ENCODE results near the gene ADAM33. TPM values are rescaled to one million over a fixed set of nuclear protein-coding genes. Genes with fewer than 3 reads are reported as not detected.

ADAM33 gene
- total and polyA plus RNA-seq, 4 donors = 0.11 to 1.2 (median 0.60) TPM

DNA sequence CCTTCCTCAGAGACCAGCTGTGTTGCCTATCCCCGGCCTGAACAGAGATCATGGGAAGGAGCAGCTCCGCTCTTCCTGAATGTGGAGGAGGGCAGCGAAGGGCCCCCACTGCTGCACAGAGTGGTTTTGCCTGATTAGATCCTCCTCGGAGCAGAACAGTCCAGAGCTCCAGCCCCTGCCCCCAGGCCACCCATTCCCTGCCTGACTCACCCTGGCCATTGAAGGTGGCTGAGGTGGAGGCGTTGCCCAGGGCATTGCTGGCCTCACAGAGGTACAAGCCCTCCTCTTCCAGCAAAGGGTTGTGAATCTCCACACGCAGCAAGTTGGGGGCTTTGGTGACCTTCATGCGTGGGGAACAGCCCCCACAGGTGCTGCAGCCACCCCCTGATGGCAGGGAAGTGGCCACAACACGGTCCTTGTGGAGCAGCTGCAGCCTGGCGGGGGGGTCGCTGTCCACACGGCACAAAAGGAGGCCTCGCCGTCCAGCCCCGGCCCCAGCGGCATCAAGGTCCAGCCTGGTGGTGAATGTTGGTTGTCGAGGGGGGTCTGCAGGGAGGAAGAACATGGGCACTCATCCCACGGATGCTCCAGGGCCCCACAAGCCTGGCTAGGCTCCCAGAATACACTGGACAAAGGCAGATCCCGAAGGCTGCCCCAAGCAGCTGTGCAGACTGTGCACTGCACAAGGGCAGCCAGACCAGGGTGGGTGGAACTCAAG, 15.9 kb upstream of the ADAM33 start:
- H3K4me1 ChIP-seq (ENCODE audit: control insufficient read depth in 4 of 4, insufficient read depth in 4 of 4, low read length in 3 of 4) = no peaks in the 10 kb centered on the region
- TF ChIP-seq RAD21 (IDR thresholded peaks at IDR 0.05) (no peak), YY1 (IDR thresholded peaks at IDR 0.05) (no peak), JUND (IDR thresholded peaks at IDR 0.05) (no peak), FOXA2 (IDR thresholded peaks at IDR 0.05) (no peak), HNF4G (IDR thresholded peaks at IDR 0.05) (no peak)
- no peak overlapping the region for H3K9ac ChIP-seq (ENCODE audit: low read depth in 1 of 2, low read length in 2 of 2)
- 79% methylated on average over 18 of the region's 18 CpGs for WGBS
- no peak overlapping the region for H3K27ac ChIP-seq (ENCODE audit: low read depth in 1 of 2, low read length in 2 of 2)
- no peak overlapping the region for H3K4me3 ChIP-seq (ENCODE audit: low read depth in 1 of 3, low read length in 3 of 3)
- H3K36me3 ChIP-seq (ENCODE audit: control insufficient read depth in 4 of 4, insufficient read depth in 3 of 4, low read depth in 1 of 4, low read length in 3 of 4) = no peaks in the 10 kb centered on the region
- H3K9me3 ChIP-seq (ENCODE audit: control insufficient read depth in 4 of 4, low read length in 3 of 4) = peaks cover 0 to 3% (median 0%) of the 10 kb centered on the region in 4 donors
- H3K27me3 ChIP-seq (ENCODE audit: control insufficient read depth in 4 of 4, insufficient read depth in 4 of 4, low read length in 3 of 4) = no peaks in the 10 kb centered on the region
- DNase-seq (ENCODE audit: low spot score) = no peak

DNA sequence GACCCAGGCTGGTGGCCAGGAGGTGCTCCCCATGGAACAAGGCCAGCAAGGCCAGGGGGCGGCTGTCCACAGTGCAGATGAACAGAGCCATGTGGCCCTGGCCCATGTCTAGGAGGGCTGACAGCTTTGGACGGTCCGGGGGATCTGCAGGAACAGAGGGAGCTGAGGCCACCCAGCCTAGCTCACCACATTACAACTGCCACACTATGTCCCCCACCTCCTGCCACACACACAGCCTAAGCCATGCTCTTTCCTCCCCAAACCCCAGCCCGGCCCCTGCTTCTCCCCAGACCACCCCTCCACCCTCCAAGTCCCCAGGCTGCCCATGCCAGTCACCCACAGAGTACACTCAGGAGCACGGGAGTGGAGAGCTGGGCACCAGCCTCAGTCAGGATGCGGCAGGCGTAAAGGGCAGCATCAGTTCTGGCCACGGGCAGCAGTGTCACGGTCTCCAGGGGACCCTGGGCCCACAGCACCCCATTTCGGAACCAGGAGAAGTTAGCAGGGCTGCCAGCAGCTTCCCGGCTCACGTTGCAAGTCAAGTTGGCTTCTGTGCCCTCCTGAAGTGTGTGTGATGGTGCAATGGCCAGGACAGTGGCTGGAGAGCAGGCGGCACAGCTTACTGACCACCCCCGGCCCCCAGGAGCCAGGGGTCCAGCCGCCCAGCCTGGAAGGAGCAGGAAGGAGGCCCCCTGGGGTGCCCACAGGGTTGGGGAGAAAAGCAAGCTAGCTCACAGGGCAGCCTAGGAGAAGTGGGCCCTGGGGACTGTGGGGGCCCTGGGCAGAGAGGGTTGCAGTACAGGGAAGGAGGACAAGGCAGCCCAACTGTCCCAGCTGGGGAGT, 15.2 kb upstream of the ADAM33 start:
- H3K4me3 ChIP-seq (ENCODE audit: low read depth in 1 of 3, low read length in 3 of 3) = no peak overlapping the region
- no peak for DNase-seq (ENCODE audit: low spot score)
- 84% methylated on average over 15 of the region's 15 CpGs for WGBS

More for the DNA sequence above, 15.2 kb upstream of the ADAM33 start:
- Histone ChIP-seq H3K9ac (ENCODE audit: low read depth in 1 of 2, low read length in 2 of 2) (no peak overlapping the region), H3K27ac (ENCODE audit: low read depth in 1 of 2, low read length in 2 of 2) (no peak overlapping the region), H3K36me3 (ENCODE audit: control insufficient read depth in 4 of 4, insufficient read depth in 3 of 4, low read depth in 1 of 4, low read length in 3 of 4) (no peaks in the 10 kb centered on the region), H3K4me1 (ENCODE audit: control insufficient read depth in 4 of 4, insufficient read depth in 4 of 4, low read length in 3 of 4) (no peaks in the 10 kb centered on the region), H3K27me3 (ENCODE audit: control insufficient read depth in 4 of 4, insufficient read depth in 4 of 4, low read length in 3 of 4) (no peaks in the 10 kb centered on the region), H3K9me3 (ENCODE audit: control insufficient read depth in 4 of 4, low read length in 3 of 4) (peaks cover 0 to 3% (median 0%) of the 10 kb centered on the region in 4 donors)
- TF ChIP-seq HNF4A (conservative IDR thresholded peaks at IDR 0.05) = no peak
- no peak for TF ChIP-seq SP1 (IDR thresholded peaks at IDR 0.05)
- TF ChIP-seq HNF4G (IDR thresholded peaks at IDR 0.05) = no peak
- no peak for TF ChIP-seq GABPA (IDR thresholded peaks at IDR 0.05 in 1 of 2, conservative IDR thresholded peaks at IDR 0.05 in 1 of 2)
- TF ChIP-seq, protein P1, sequence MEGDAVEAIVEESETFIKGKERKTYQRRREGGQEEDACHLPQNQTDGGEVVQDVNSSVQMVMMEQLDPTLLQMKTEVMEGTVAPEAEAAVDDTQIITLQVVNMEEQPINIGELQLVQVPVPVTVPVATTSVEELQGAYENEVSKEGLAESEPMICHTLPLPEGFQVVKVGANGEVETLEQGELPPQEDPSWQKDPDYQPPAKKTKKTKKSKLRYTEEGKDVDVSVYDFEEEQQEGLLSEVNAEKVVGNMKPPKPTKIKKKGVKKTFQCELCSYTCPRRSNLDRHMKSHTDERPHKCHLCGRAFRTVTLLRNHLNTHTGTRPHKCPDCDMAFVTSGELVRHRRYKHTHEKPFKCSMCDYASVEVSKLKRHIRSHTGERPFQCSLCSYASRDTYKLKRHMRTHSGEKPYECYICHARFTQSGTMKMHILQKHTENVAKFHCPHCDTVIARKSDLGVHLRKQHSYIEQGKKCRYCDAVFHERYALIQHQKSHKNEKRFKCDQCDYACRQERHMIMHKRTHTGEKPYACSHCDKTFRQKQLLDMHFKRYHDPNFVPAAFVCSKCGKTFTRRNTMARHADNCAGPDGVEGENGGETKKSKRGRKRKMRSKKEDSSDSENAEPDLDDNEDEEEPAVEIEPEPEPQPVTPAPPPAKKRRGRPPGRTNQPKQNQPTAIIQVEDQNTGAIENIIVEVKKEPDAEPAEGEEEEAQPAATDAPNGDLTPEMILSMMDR (IDR thresholded peaks at IDR 0.05; ENCODE audit: low read depth, low read length, missing input control) = no peak
- TF ChIP-seq, protein P2, sequence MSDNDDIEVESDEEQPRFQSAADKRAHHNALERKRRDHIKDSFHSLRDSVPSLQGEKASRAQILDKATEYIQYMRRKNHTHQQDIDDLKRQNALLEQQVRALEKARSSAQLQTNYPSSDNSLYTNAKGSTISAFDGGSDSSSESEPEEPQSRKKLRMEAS (IDR thresholded peaks at IDR 0.05) = no peak
- TF ChIP-seq, protein P3, sequence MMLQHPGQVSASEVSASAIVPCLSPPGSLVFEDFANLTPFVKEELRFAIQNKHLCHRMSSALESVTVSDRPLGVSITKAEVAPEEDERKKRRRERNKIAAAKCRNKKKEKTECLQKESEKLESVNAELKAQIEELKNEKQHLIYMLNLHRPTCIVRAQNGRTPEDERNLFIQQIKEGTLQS (IDR thresholded peaks at IDR 0.05) = no peak
- TF ChIP-seq, protein P4, sequence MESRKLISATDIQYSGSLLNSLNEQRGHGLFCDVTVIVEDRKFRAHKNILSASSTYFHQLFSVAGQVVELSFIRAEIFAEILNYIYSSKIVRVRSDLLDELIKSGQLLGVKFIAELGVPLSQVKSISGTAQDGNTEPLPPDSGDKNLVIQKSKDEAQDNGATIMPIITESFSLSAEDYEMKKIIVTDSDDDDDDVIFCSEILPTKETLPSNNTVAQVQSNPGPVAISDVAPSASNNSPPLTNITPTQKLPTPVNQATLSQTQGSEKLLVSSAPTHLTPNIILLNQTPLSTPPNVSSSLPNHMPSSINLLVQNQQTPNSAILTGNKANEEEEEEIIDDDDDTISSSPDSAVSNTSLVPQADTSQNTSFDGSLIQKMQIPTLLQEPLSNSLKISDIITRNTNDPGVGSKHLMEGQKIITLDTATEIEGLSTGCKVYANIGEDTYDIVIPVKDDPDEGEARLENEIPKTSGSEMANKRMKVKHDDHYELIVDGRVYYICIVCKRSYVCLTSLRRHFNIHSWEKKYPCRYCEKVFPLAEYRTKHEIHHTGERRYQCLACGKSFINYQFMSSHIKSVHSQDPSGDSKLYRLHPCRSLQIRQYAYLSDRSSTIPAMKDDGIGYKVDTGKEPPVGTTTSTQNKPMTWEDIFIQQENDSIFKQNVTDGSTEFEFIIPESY (IDR thresholded peaks at IDR 0.05) = no peak
- TF ChIP-seq RXRA (IDR thresholded peaks at IDR 0.05) = no peak
- TF ChIP-seq EGR1 (IDR thresholded peaks at IDR 0.05; ENCODE audit: low read depth in 2 of 2) = no peak
- TF ChIP-seq YY1 (IDR thresholded peaks at IDR 0.05) = no peak
- TF ChIP-seq TAF1 (conservative IDR thresholded peaks at IDR 0.05) = no peak
- no peak for TF ChIP-seq FOXA2 (IDR thresholded peaks at IDR 0.05)
- TF ChIP-seq FOXA1 (IDR thresholded peaks at IDR 0.05) = no peak
- no peak for TF ChIP-seq RAD21 (IDR thresholded peaks at IDR 0.05)
